Type B pancreatic cell (in vitro differentiated cells): ENCODE measurements around the gene SERINC5. TPM values are rescaled to one million over a fixed set of nuclear protein-coding genes. Genes with fewer than 3 reads are reported as not detected.
A peak's percentile ranks its signal among the peaks of the same experiment; 100 is the strongest.
"Not testable (repeated sequence)": the region's sequence is repeated elsewhere in the genome, so short reads cannot be mapped to it uniquely, and the experiment has no call there.

ENCODE experiments used
- DNase-seq: peaks from one replicate; pipeline ENCODE4 v3.0.0; 2021; ENCODE audit warnings: mixed read lengths; ENCODE audit not compliant: unreplicated experiment; ENCODE audit errors: extremely low spot score
- H3K27ac Mint-ChIP-seq: 2 replicates; pipeline ENCODE4 v1.8.0; 2021; ENCODE audit warnings: mild to moderate bottlenecking, mixed read lengths
- H3K27me3 Mint-ChIP-seq: 2 replicates; pipeline ENCODE4 v1.8.0; 2021; ENCODE audit warnings: mixed read lengths
- H3K36me3 Mint-ChIP-seq: 2 replicates; pipeline ENCODE4 v1.8.0; 2021; ENCODE audit warnings: mixed read lengths
- H3K4me1 Mint-ChIP-seq: one replicate; pipeline ENCODE4 v1.8.0; 2021; ENCODE audit warnings: mixed read lengths; ENCODE audit not compliant: unreplicated experiment
- H3K4me3 Mint-ChIP-seq: 2 replicates; pipeline ENCODE4 v1.8.0; 2021; ENCODE audit warnings: mild to moderate bottlenecking, mixed read lengths
- H3K9me3 Mint-ChIP-seq: 2 replicates; pipeline ENCODE4 v1.8.0; 2021; ENCODE audit warnings: mixed read lengths
- CTCF ChIP-seq: fragments of 200-600 bp; sonication (generic); conservative IDR thresholded peaks from 2 replicates; pipeline ENCODE4 v1.5.0; 2021; ENCODE audit warnings: antibody characterized with exemption, mild to moderate bottlenecking
- total RNA-seq: library from RNA; stranded (reverse); gene quantifications from 2 replicates; pipeline ENCODE4 v1.2.1, GENCODE V29; 2021; ENCODE audit warnings: low replicate concordance

SERINC5 gene
- total RNA-seq, 1 donor from 2014 or later, result 59.0 TPM

GRCh38 chr5:80116000-80116399, 139.8 kb downstream of the SERINC5 start:
- TF ChIP-seq CTCF, result no peak
- DNase-seq, result no peak
- H3K36me3 Mint-ChIP-seq, result peaks cover 9% of the 10 kb centered on the region
- no peak overlapping the region for H3K4me3 Mint-ChIP-seq
- peaks cover 20% of the 10 kb centered on the region for H3K4me1 Mint-ChIP-seq
- H3K27ac Mint-ChIP-seq, result no peak overlapping the region
- no peaks in the 10 kb centered on the region for H3K27me3 Mint-ChIP-seq
- peaks cover 4% of the 10 kb centered on the region for H3K9me3 Mint-ChIP-seq

GRCh38 chr5:80114860-80115259, 141.0 kb downstream of the SERINC5 start:
- Mint-ChIP-seq H3K27ac (no peak overlapping the region), H3K9me3 (peaks cover 4% of the 10 kb centered on the region), H3K4me1 (peaks cover 31% of the 10 kb centered on the region), H3K27me3 (no peaks in the 10 kb centered on the region), H3K36me3 (peaks cover 9% of the 10 kb centered on the region), H3K4me3 (no peak overlapping the region)
- no peak for DNase-seq
- TF ChIP-seq CTCF, result no peak

GRCh38 chr5:80111376-80111990, 144.4 kb downstream of the SERINC5 start:
- H3K4me3 Mint-ChIP-seq, result peak overlapping the region; percentile 55
- not testable (repeated sequence) for H3K27me3 Mint-ChIP-seq, DNase-seq, H3K9me3 Mint-ChIP-seq
- H3K36me3 Mint-ChIP-seq, result peaks cover 11% of the 10 kb centered on the region
- H3K4me1 Mint-ChIP-seq, result peaks cover 34% of the 10 kb centered on the region
- H3K27ac Mint-ChIP-seq, result peak overlapping the region; percentile 65

GRCh38 chr5:80109646-80110478, 146.0 kb downstream of the SERINC5 start:
- Mint-ChIP-seq H3K36me3 (peaks cover 9% of the 10 kb centered on the region), H3K4me1 (peaks cover 32% of the 10 kb centered on the region), H3K27ac (peak overlapping the region; percentile 76), H3K4me3 (peak overlapping the region; percentile 67), H3K9me3 (peaks cover 9% of the 10 kb centered on the region), H3K27me3 (no peaks in the 10 kb centered on the region)
- no peak for DNase-seq
- no peak for TF ChIP-seq CTCF

- no peak for TF ChIP-seq CTCF
- Mint-ChIP-seq H3K9me3 (peaks cover 5% of the 10 kb centered on the region), H3K36me3 (peaks cover 4% of the 10 kb centered on the region), H3K27ac (no peak overlapping the region), H3K4me1 (peaks cover 28% of the 10 kb centered on the region), H3K4me3 (no peak overlapping the region), H3K27me3 (no peaks in the 10 kb centered on the region)
- no peak for DNase-seq
These were observed 148.9 kb downstream of the SERINC5 start for GRCh38 chr5:80106916-80107315.
